PFSK-1 (cell line): ENCODE data around the gene KIRREL3.

ENCODE experiments used
- POLR2AphosphoS5 ChIP-seq: IDR thresholded peaks from 2 replicates; pipeline ENCODE4 v1.6.1; 2012; ENCODE audit warnings: low read depth, mild to moderate bottlenecking, control low read depth, low read length, moderate library complexity
- REST ChIP-seq, 2 experiments: IDR thresholded peaks; 2 replicates each; pipeline versions ENCODE4 v1.6.1 to v1.8.0; 2011 to 2012; ENCODE audit warnings: low read depth in 2 of 2, low read length in 2 of 2, control low read depth in 1 of 2, inconsistent platforms in 1 of 2, mild to moderate bottlenecking in 1 of 2, moderate library complexity in 1 of 2; ENCODE audit not compliant: insufficient read depth in 1 of 2
- TAF1 ChIP-seq: IDR thresholded peaks from 2 replicates; pipeline ENCODE4 v1.6.1; 2012; ENCODE audit warnings: low read length, control low read depth, borderline replicate concordance; ENCODE audit not compliant: insufficient read depth

GRCh38 chr11:126660321-126660720, 340.2 kb downstream of the KIRREL3 start:
- TF ChIP-seq POLR2AphosphoS5, result no peak
- TF ChIP-seq TAF1, result no peak
- no peak for TF ChIP-seq REST (IDR thresholded peaks at IDR 0.05; ENCODE audit: insufficient read depth in 1 of 2, low read depth in 2 of 2, low read length in 2 of 2)
